RWPE1 (cell line): ENCODE data around the gene NOL4L.

Experiments used
- CTCF ChIA-PET: fragments of 350-600 bp; sonication (Branson Sonifier 250); formaldehyde crosslinking; extraction: SDS; loops from one replicate; lab custom pipeline; 2021; lab: Yijun Ruan, JAX
- POLR2A ChIA-PET: fragments of 400-600 bp; formaldehyde crosslinking; extraction: SDS; loops from one replicate; lab custom pipeline; 2020; ENCODE audit warnings: antibody characterized with exemption; ENCODE audit not compliant: low non-redundant PET; lab: Yijun Ruan, JAX
- DNase-seq: peaks from one replicate; pipeline ENCODE4 v3.0.0; 2012; ENCODE audit warnings: low spot score
- H3K27ac ChIP-seq: fragments of 450-650 bp; 2 replicates; pipeline ENCODE4 v1.5.1; 2017
- CTCF ChIP-seq: fragments of 450-650 bp; conservative IDR thresholded peaks from 2 replicates; pipeline ENCODE4 v1.5.1; 2017; ENCODE audit warnings: low read depth, mild to moderate bottlenecking

Gene NOL4L

GRCh38 chr20:32533732-32534131 lies 51.4 kb downstream of the NOL4L start:
- ChIA-PET POLR2A (no interaction called here), CTCF (interaction anchor here (1.7 to 2.5 kb wide), 2 partner anchors 12 to 119 kb away, joined by 5 to 6 read pairs; no protein-coding TSS in a partner anchor)
- no peak for TF ChIP-seq CTCF
- no peak for DNase-seq
- no peak overlapping the region for H3K27ac ChIP-seq

GRCh38 chr20:32532246-32532645 lies 52.9 kb downstream of the NOL4L start:
- no peak for TF ChIP-seq CTCF
- DNase-seq, result no peak
- no peak overlapping the region for H3K27ac ChIP-seq
- POLR2A ChIA-PET, result no interaction called here
- CTCF ChIA-PET, result interaction anchor here (0.5 to 2.5 kb wide), 4 partner anchors 9 to 414 kb away, joined by 3 to 6 read pairs (median 4); no protein-coding TSS in a partner anchor

GRCh38 chr20:32528905-32529670 lies 56.0 kb downstream of the NOL4L start:
- POLR2A ChIA-PET, result no interaction called here

GRCh38 chr20:32528171-32528891 lies 56.8 kb downstream of the NOL4L start:
- no peak for DNase-seq
- no peak for TF ChIP-seq CTCF
- CTCF ChIA-PET, result interaction anchor here (0.6 to 10.7 kb wide), 3 partner anchors 46 to 1540 kb away, joined by 3 to 184 read pairs (median 3); no protein-coding TSS in a partner anchor
- POLR2A ChIA-PET, result no interaction called here
- no peak overlapping the region for H3K27ac ChIP-seq

More at GRCh38 chr20:32528905-32529670, 56.0 kb downstream of the NOL4L start:
- CTCF ChIA-PET, result interaction anchor here (0.5 to 10.7 kb wide), 6 partner anchors 8 to 1540 kb away, joined by 3 to 184 read pairs (median 3); no protein-coding TSS in a partner anchor
- H3K27ac ChIP-seq, result no peak overlapping the region
- no peak for TF ChIP-seq CTCF
- no peak for DNase-seq

GRCh38 chr20:32527447-32528055 lies 57.6 kb downstream of the NOL4L start:
- H3K27ac ChIP-seq, result no peak overlapping the region
- POLR2A ChIA-PET, result no interaction called here
- CTCF ChIA-PET, result interaction anchor here (10.7 kb wide), 1 partner anchor 126 kb away, joined by 184 read pairs; no protein-coding TSS in a partner anchor
- no peak for TF ChIP-seq CTCF
- DNase-seq, result no peak

GRCh38 chr20:32527052-32527446 lies 58.1 kb downstream of the NOL4L start:
- CTCF ChIA-PET, result interaction anchor here (0.5 to 10.7 kb wide), 2 partner anchors 126 to 1298 kb away, joined by 3 to 184 read pairs; no protein-coding TSS in a partner anchor
- H3K27ac ChIP-seq, result no peak overlapping the region
- TF ChIP-seq CTCF, result no peak
- no peak for DNase-seq
- POLR2A ChIA-PET, result no interaction called here
